ENCODE data around the gene SMTNL2.

- TF ChIP-seq CTCF (IDR thresholded peaks at IDR 0.05), result no peak
- TF ChIP-seq POLR2A (IDR thresholded peaks at IDR 0.05), result no peak
- TF ChIP-seq POLR2AphosphoS5 (IDR thresholded peaks at IDR 0.05), result no peak
These were observed 28.2 kb upstream of the SMTNL2 start for GRCh38 chr17:4555873-4556759.
